Measurements from ENCODE around the gene HCRT.

Gene HCRT

DNA sequence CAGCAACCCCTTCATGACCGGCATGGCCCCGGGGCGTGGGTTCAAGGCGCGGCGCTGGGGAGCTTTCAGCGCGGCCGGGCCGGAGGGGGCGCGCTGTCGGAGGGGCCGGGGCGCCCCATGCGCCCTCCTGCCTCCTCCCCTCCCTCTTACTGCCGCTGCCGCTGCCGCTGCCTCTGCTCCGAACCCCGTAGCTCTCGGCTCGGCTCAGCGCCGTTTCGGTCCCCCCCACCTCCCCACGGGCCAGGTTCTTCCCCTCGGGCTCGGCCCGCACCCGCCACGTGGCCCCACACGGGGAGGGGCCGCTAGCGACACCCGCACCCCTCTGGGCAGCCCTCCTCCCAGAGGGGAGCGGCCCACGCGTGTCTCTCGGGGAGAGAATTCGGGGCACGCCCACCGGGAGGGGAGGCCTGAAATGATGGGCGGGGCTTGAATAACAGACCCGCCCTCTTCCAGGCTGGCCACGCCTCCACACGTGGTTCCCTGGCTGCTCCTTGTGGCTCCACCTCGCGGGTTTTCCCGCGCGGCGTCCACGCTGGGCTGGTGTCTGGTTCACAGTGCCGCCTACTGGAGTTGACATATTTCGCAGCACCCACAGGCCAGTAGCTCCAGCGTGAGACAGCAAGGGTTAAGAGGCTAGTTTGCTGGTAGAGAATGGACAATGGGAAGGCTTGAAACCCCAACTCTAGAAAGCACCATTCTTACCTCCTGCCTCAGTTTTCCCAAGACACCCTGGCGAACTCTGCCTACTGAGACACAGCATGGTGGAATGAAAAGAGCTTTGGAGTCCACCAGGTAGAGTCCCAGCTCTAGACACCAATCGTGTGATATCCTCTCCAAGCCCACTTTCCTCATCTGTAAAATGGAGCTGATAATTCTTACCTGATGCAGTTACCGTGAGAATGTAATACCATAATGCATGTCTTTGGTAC is 4.1 kb downstream of the HCRT start, which contains the start of gene KCNH4:
KCNH4 (minus strand) TSS at position 221 of the 929 bp plus-strand sequence; CDS start at position 24, 197 bp downstream.
- Histone ChIP-seq H3K27ac (ENCODE audit: extremely low read depth, low read depth, low read length) (no peak within 1 kb of the TSS), H3K4me3 (ENCODE audit: low read depth, low read length) (peak within 1 kb of the TSS; percentile 28), H3K9me3 (ENCODE audit: control insufficient read depth, insufficient read depth, low read depth, low read length) (no peaks in the 10 kb centered on the region), H3K36me3 (ENCODE audit: control insufficient read depth in 2 of 2, insufficient read depth in 1 of 2, low read length in 2 of 2) (no peaks in the 10 kb centered on the region), H3K4me1 (ENCODE audit: control insufficient read depth, insufficient read depth, low read length) (no peaks in the 10 kb centered on the region)
- ChIA-PET CTCF (interaction anchor here (0.6 to 1.9 kb wide), 18 partner anchors 9 to 359 kb away, joined by 3 to 8 read pairs (median 4); partner anchors contain the start of gene GHDC), POLR2A (interaction anchor here (0.5 to 1.2 kb wide), 4 partner anchors 13 to 63 kb away, joined by 3 to 22 read pairs (median 4); partner anchors contain the start of gene GHDC)
- peak; percentile 75; the same call in 1 of the 2 replicates for TF ChIP-seq ZNF785 (tag by site-specific recombination; IDR thresholded peaks at IDR 0.05)
- TF ChIP-seq ZNF654 (tag by site-specific recombination; IDR thresholded peaks at IDR 0.05; ENCODE audit: low read depth): peak; percentile 52
- peak; percentile 55; the same call in 1 of the 2 replicates for TF ChIP-seq SP7 (tag by site-specific recombination; IDR thresholded peaks at IDR 0.05)
- TF ChIP-seq ZNF2 (tag by site-specific recombination; IDR thresholded peaks at IDR 0.05): peak; percentile 70; the same call in 1 of the 2 replicates
- TF ChIP-seq KLF8 (tag by site-specific recombination; IDR thresholded peaks at IDR 0.05): peak; percentile 68; the same call in 1 of the 2 replicates
- TF ChIP-seq BCL11A (tag by site-specific recombination; IDR thresholded peaks at IDR 0.05; ENCODE audit: low read depth): no peak
- TF ChIP-seq ZNF112 (tag by site-specific recombination; IDR thresholded peaks at IDR 0.05): no peak
- TF ChIP-seq, protein P1, sequence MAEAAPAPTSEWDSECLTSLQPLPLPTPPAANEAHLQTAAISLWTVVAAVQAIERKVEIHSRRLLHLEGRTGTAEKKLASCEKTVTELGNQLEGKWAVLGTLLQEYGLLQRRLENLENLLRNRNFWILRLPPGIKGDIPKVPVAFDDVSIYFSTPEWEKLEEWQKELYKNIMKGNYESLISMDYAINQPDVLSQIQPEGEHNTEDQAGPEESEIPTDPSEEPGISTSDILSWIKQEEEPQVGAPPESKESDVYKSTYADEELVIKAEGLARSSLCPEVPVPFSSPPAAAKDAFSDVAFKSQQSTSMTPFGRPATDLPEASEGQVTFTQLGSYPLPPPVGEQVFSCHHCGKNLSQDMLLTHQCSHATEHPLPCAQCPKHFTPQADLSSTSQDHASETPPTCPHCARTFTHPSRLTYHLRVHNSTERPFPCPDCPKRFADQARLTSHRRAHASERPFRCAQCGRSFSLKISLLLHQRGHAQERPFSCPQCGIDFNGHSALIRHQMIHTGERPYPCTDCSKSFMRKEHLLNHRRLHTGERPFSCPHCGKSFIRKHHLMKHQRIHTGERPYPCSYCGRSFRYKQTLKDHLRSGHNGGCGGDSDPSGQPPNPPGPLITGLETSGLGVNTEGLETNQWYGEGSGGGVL (tag by site-specific recombination; IDR thresholded peaks at IDR 0.05): 0 out of 2 replicates have a peak, but pooled peaks have one; percentile 32
- TF ChIP-seq ZNF416 (tag by site-specific recombination; IDR thresholded peaks at IDR 0.05): no peak
- peak; percentile 98 for TF ChIP-seq KLF9 (tag by site-specific recombination; IDR thresholded peaks at IDR 0.05; ENCODE audit: low read depth)
- TF ChIP-seq ZFHX2 (tag by site-specific recombination; conservative IDR thresholded peaks at IDR 0.05): peak; percentile 74
- TF ChIP-seq, protein P2, sequence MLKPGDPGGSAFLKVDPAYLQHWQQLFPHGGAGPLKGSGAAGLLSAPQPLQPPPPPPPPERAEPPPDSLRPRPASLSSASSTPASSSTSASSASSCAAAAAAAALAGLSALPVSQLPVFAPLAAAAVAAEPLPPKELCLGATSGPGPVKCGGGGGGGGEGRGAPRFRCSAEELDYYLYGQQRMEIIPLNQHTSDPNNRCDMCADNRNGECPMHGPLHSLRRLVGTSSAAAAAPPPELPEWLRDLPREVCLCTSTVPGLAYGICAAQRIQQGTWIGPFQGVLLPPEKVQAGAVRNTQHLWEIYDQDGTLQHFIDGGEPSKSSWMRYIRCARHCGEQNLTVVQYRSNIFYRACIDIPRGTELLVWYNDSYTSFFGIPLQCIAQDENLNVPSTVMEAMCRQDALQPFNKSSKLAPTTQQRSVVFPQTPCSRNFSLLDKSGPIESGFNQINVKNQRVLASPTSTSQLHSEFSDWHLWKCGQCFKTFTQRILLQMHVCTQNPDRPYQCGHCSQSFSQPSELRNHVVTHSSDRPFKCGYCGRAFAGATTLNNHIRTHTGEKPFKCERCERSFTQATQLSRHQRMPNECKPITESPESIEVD (tag by site-specific recombination; IDR thresholded peaks at IDR 0.05): no peak
- TF ChIP-seq KLF10 (tag by site-specific recombination; IDR thresholded peaks at IDR 0.05): 0 out of 2 replicates have a peak, but pooled peaks have one; percentile 6
- peak; percentile 18; the same call in 1 of the 2 replicates for TF ChIP-seq ZIC2 (tag by site-specific recombination; IDR thresholded peaks at IDR 0.05)
- TF ChIP-seq ZNF707 (tag by site-specific recombination; IDR thresholded peaks at IDR 0.05): no peak
- TF ChIP-seq ZNF202 (tag by site-specific recombination; IDR thresholded peaks at IDR 0.05; ENCODE audit: borderline replicate concordance): no peak
- no peak for TF ChIP-seq ZNF830 (tag by site-specific recombination; IDR thresholded peaks at IDR 0.05; ENCODE audit: low read depth)
- TF ChIP-seq, protein P3, sequence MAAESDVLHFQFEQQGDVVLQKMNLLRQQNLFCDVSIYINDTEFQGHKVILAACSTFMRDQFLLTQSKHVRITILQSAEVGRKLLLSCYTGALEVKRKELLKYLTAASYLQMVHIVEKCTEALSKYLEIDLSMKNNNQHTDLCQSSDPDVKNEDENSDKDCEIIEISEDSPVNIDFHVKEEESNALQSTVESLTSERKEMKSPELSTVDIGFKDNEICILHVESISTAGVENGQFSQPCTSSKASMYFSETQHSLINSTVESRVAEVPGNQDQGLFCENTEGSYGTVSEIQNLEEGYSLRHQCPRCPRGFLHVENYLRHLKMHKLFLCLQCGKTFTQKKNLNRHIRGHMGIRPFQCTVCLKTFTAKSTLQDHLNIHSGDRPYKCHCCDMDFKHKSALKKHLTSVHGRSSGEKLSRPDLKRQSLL (tag by site-specific recombination; IDR thresholded peaks at IDR 0.05): 0 out of 2 replicates have a peak, but pooled peaks have one; percentile 22
- TF ChIP-seq, protein P4, sequence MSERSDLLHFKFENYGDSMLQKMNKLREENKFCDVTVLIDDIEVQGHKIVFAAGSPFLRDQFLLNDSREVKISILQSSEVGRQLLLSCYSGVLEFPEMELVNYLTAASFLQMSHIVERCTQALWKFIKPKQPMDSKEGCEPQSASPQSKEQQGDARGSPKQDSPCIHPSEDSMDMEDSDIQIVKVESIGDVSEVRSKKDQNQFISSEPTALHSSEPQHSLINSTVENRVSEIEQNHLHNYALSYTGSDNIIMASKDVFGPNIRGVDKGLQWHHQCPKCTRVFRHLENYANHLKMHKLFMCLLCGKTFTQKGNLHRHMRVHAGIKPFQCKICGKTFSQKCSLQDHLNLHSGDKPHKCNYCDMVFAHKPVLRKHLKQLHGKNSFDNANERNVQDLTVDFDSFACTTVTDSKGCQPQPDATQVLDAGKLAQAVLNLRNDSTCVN (tag by site-specific recombination; optimal IDR thresholded peaks at IDR 0.05): peak; percentile 18
- TF ChIP-seq, protein P5, sequence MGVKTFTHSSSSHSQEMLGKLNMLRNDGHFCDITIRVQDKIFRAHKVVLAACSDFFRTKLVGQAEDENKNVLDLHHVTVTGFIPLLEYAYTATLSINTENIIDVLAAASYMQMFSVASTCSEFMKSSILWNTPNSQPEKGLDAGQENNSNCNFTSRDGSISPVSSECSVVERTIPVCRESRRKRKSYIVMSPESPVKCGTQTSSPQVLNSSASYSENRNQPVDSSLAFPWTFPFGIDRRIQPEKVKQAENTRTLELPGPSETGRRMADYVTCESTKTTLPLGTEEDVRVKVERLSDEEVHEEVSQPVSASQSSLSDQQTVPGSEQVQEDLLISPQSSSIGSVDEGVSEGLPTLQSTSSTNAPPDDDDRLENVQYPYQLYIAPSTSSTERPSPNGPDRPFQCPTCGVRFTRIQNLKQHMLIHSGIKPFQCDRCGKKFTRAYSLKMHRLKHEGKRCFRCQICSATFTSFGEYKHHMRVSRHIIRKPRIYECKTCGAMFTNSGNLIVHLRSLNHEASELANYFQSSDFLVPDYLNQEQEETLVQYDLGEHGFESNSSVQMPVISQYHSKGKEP (tag by site-specific recombination; IDR thresholded peaks at IDR 0.05): no peak
- TF ChIP-seq, protein P6, sequence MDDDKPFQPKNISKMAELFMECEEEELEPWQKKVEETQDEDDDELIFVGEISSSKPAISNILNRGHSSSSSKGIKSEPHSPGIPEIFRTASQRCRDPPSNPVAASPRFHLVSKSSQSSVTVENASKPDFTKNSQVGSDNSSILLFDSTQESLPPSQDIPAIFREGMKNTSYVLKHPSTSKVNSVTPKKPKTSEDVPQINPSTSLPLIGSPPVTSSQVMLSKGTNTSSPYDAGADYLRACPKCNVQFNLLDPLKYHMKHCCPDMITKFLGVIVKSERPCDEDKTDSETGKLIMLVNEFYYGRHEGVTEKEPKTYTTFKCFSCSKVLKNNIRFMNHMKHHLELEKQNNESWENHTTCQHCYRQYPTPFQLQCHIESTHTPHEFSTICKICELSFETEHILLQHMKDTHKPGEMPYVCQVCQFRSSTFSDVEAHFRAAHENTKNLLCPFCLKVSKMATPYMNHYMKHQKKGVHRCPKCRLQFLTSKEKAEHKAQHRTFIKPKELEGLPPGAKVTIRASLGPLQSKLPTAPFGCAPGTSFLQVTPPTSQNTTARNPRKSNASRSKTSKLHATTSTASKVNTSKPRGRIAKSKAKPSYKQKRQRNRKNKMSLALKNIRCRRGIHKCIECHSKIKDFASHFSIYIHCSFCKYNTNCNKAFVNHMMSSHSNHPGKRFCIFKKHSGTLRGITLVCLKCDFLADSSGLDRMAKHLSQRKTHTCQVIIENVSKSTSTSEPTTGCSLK (tag by site-specific recombination; IDR thresholded peaks at IDR 0.05): no peak
- TF ChIP-seq, protein P7, sequence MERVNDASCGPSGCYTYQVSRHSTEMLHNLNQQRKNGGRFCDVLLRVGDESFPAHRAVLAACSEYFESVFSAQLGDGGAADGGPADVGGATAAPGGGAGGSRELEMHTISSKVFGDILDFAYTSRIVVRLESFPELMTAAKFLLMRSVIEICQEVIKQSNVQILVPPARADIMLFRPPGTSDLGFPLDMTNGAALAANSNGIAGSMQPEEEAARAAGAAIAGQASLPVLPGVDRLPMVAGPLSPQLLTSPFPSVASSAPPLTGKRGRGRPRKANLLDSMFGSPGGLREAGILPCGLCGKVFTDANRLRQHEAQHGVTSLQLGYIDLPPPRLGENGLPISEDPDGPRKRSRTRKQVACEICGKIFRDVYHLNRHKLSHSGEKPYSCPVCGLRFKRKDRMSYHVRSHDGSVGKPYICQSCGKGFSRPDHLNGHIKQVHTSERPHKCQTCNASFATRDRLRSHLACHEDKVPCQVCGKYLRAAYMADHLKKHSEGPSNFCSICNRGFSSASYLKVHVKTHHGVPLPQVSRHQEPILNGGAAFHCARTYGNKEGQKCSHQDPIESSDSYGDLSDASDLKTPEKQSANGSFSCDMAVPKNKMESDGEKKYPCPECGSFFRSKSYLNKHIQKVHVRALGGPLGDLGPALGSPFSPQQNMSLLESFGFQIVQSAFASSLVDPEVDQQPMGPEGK (tag by site-specific recombination; IDR thresholded peaks at IDR 0.05): peak; percentile 60
- TF ChIP-seq ZSCAN23 (tag by site-specific recombination; IDR thresholded peaks at IDR 0.05): no peak
- peak; percentile 31; the same call in 1 of the 2 replicates for TF ChIP-seq ZNF777 (tag by site-specific recombination; IDR thresholded peaks at IDR 0.05; ENCODE audit: borderline replicate concordance)

Measured in HEK293 (cell line).